A549 (cell line): ENCODE results near the gene EBF4. TPM values are rescaled to one million over a fixed set of nuclear protein-coding genes. Genes with fewer than 3 reads are reported as not detected.

ENCODE experiments used
- ATAC-seq, 2 experiments: fragments of 200-7000 bp in 1 of 2; fragments of >200 bp in 1 of 2; cut with Nextera tagmentation in 1 of 2; cut with Tn5 transposase in 1 of 2; 3 replicates each; pipeline versions ENCODE4 v1.8.0 to v1.9.1; 2018 to 2020; ENCODE audit warnings: mild to moderate bottlenecking in 1 of 2, moderate library complexity in 1 of 2
- CTCF ChIA-PET: fragments of 300-600 bp; sonication (Branson Sonifier 250); formaldehyde crosslinking; extraction: SDS; loops from one replicate; lab custom pipeline; 2021; ENCODE audit warnings: antibody characterized with exemption, inconsistent platforms; lab: Yijun Ruan, JAX
- POLR2A ChIA-PET: fragments of 350-600 bp; formaldehyde crosslinking; extraction: SDS; loops from one replicate; lab custom pipeline; 2021; ENCODE audit warnings: antibody characterized with exemption, inconsistent platforms; lab: Yijun Ruan, JAX
- DNase-seq, 2 experiments: peaks; one replicate each; pipeline versions ENCODE4 v3.0.0 to v3.0.0-alpha.2; 2011 to 2016; ENCODE audit warnings: low read depth in 1 of 2, low spot score in 1 of 2
- FAIRE-seq: peaks from 2 replicates; lab custom pipeline; 2011; peaks lifted over from hg19 to GRCh38; lab: Jason Lieb, UNC
- H3K27ac ChIP-seq, 2 experiments: fragments of >200 bp; sonication (Bioruptor Twin); formaldehyde crosslinking; 3 replicates each; pipeline ENCODE4 v1.5.1; 2016 to 2017
- H3K4me1 ChIP-seq: fragments of >200 bp; sonication (Bioruptor Twin); formaldehyde crosslinking; 3 replicates; pipeline ENCODE4 v1.6.1; 2016
- H3K4me2 ChIP-seq: fragments of >200 bp; sonication (Bioruptor Twin); formaldehyde crosslinking; 3 replicates; pipeline ENCODE4 v1.6.1; 2016
- H3K4me3 ChIP-seq: fragments of >200 bp; sonication (Bioruptor Twin); formaldehyde crosslinking; 3 replicates; pipeline ENCODE4 v1.5.1; 2016
- H3K9me3 ChIP-seq: fragments of >200 bp; sonication (Bioruptor Twin); formaldehyde crosslinking; 3 replicates; pipeline ENCODE4 v1.6.1; 2016
- BCL3 ChIP-seq: fragments of >200 bp; sonication (Bioruptor Twin); formaldehyde crosslinking; IDR thresholded peaks from 3 replicates; pipeline ENCODE4 v1.6.1; 2016
- BHLHE40 ChIP-seq: IDR thresholded peaks from 2 replicates; pipeline ENCODE4 v1.6.1; 2012; ENCODE audit warnings: low read depth, low read length, inconsistent platforms
- CEBPB ChIP-seq, 2 experiments: fragments of >200 bp in 1 of 2; sonication (Bioruptor Twin) in 1 of 2; formaldehyde crosslinking in 1 of 2; IDR thresholded peaks; 2 replicates each; pipeline ENCODE4 v1.6.1; 2012 to 2016
- CHD4 ChIP-seq: fragments of 200-600 bp; sonication (generic); IDR thresholded peaks from 2 replicates; pipeline ENCODE4 v1.6.1; 2016; ENCODE audit warnings: antibody characterized with exemption, mild to moderate bottlenecking, borderline replicate concordance
- CTCF ChIP-seq: fragments of >200 bp; sonication (Bioruptor Twin); formaldehyde crosslinking; IDR thresholded peaks from 3 replicates; pipeline ENCODE4 v1.5.1; 2016
- EHMT2 ChIP-seq: fragments of 200-600 bp; sonication (generic); IDR thresholded peaks from 2 replicates; pipeline ENCODE4 v1.6.1; 2016; ENCODE audit warnings: antibody characterized with exemption, low read depth, mild to moderate bottlenecking, moderate library complexity
- HOXA7 ChIP-seq: fragments of 250-450 bp; sonication (Bioruptor Pico); IDR thresholded peaks from 2 replicates; pipeline ENCODE4 v1.5.0; 2020; ENCODE audit warnings: mild to moderate bottlenecking, moderate library complexity
- JUN ChIP-seq, 2 experiments: fragments of >200 bp; sonication (Bioruptor Twin); formaldehyde crosslinking; IDR thresholded peaks; 2 replicates in 1 of 2; 3 replicates in 1 of 2; pipeline ENCODE4 v1.6.1; 2016 to 2017
- KDM1A ChIP-seq: fragments of 200-600 bp; sonication (generic); IDR thresholded peaks from 2 replicates; pipeline ENCODE4 v1.6.1; 2016; ENCODE audit warnings: low read depth, mild to moderate bottlenecking
- MAX ChIP-seq: IDR thresholded peaks from 2 replicates; pipeline ENCODE4 v1.6.1; 2012
- PBX3 ChIP-seq: IDR thresholded peaks from 2 replicates; pipeline ENCODE4 v1.6.1; 2012
- REST ChIP-seq: fragments of 200-600 bp; sonication (generic); IDR thresholded peaks from 2 replicates; pipeline ENCODE4 v1.6.1; 2016; ENCODE audit warnings: antibody characterized with exemption, mild to moderate bottlenecking, moderate library complexity
- RNF2 ChIP-seq: fragments of 200-600 bp; sonication (generic); IDR thresholded peaks from 2 replicates; pipeline ENCODE4 v1.6.1; 2016; ENCODE audit warnings: low read depth, mild to moderate bottlenecking, antibody characterized with exemption, moderate library complexity, borderline replicate concordance
- ZC3H11A ChIP-seq: fragments of 450-650 bp; IDR thresholded peaks from 2 replicates; pipeline ENCODE4 v1.6.1; 2014; ENCODE audit warnings: antibody characterized with exemption, mild to moderate bottlenecking
- WGBS: methylation state at CpG from one replicate; pipeline ENCODE4 v1.1.6; 2017; ENCODE audit errors: missing lambda C conversion rate; 5-methylcytosine and 5-hydroxymethylcytosine counted together
- polyA plus RNA-seq, 4 experiments: library from polyadenylated mRNA; depleted of rRNA in 3 of 4; stranded (reverse); fragments of >200 nt; fragmentation: RNase III in 1 of 4; extraction: RNeasy Plus Mini Kit Qiagen cat#74134 plus additional on column Dnase treatment in 1 of 4; gene quantifications; 2 replicates in 3 of 4; 3 replicates in 1 of 4; pipeline ENCODE4 v1.2.3, GENCODE V29; 2011 to 2017

The EBF4 gene
- polyA plus RNA-seq, 2 of the 4 experiments (the other 2 are of a cell fraction): 2.2 to 3.2 TPM

GRCh38 chr20:2750491-2751251, 58.1 kb downstream of the EBF4 start:
- TF ChIP-seq CHD4 (no peak), MAX (peak; percentile 73), PBX3 (no peak), CEBPB (IDR thresholded peaks at IDR 0.05) (peak; percentile 24 to 66; a peak in 3 of 4 replicates)
- DNase-seq (peak; percentile 71 to 78), ATAC-seq (peak; percentile 70 to 78), FAIRE-seq (no peak)
- whole genome bisulfite sequencing: 10% methylated on average over 20 of the region's 34 CpGs
- Histone ChIP-seq H3K4me3 (peak overlapping the region; percentile 68), H3K27ac (peak overlapping the region; percentile 31 to 63), H3K4me2 (peak overlapping the region; percentile 96), H3K4me1 (peaks cover 44% of the 10 kb centered on the region), H3K9me3 (no peaks in the 10 kb centered on the region)
- ChIA-PET CTCF (interaction anchor here (1.0 to 5.6 kb wide), 6 partner anchors 9 to 246 kb away, joined by 3 to 170 read pairs (median 6); no protein-coding TSS in a partner anchor), POLR2A (no interaction called here)

GRCh38 chr20:2751347-2751877, 58.8 kb downstream of the EBF4 start:
- ChIA-PET POLR2A (no interaction called here), CTCF (interaction anchor here (0.8 to 7.2 kb wide), 23 partner anchors 8 to 276 kb away, joined by 3 to 170 read pairs (median 6); no protein-coding TSS in a partner anchor)
- DNase-seq (peak in 1 of 2 experiments; percentile 48), ATAC-seq (peak; percentile 3 to 16; a peak in 4 of 6 replicates), FAIRE-seq (no peak)
- WGBS: 0% methylated on average over 8 of the region's 26 CpGs
- no peaks in the 10 kb centered on the region for H3K9me3 ChIP-seq
- peak overlapping the region; percentile 68 for H3K4me3 ChIP-seq
- peak overlapping the region; percentile 96 for H3K4me2 ChIP-seq
- peaks cover 47% of the 10 kb centered on the region for H3K4me1 ChIP-seq
- peak; percentile 54; the same call in 1 of the 2 replicates for TF ChIP-seq RNF2
- TF ChIP-seq EHMT2: no peak
- H3K27ac ChIP-seq: peak overlapping the region; percentile 73 to 83

GRCh38 chr20:2751878-2752566, 59.4 kb downstream of the EBF4 start:
- H3K4me3 ChIP-seq: peak overlapping the region; percentile 68
- TF ChIP-seq JUN (IDR thresholded peaks at IDR 0.05) (peak in 1 of 2 experiments; percentile 61; a peak in 3 of 5 replicates), BCL3 (no peak)
- no peaks in the 10 kb centered on the region for H3K9me3 ChIP-seq
- CTCF ChIA-PET: interaction anchor here (0.6 to 7.2 kb wide), 45 partner anchors 8 to 275 kb away, joined by 3 to 170 read pairs (median 5); partner anchors contain the start of gene EBF4
- ATAC-seq (peak; percentile 34 to 40), DNase-seq (peak in 1 of 2 experiments; percentile 42), FAIRE-seq (no peak)
- POLR2A ChIA-PET: interaction anchor here (0.6 to 1.1 kb wide), 2 partner anchors 88 to 246 kb away, joined by 3 read pairs; partner anchors contain the start of genes PCED1A and VPS16
- WGBS: no CpG with 5 or more reads among the region's 93 CpGs
- H3K4me2 ChIP-seq: peak overlapping the region; percentile 96
- peak overlapping the region; percentile 73 to 83 for H3K27ac ChIP-seq
- peaks cover 44% of the 10 kb centered on the region for H3K4me1 ChIP-seq

GRCh38 chr20:2752567-2753460, 60.2 kb downstream of the EBF4 start:
- peak; percentile 75 to 81 for DNase-seq
- H3K4me1 ChIP-seq: peaks cover 40% of the 10 kb centered on the region
- H3K4me2 ChIP-seq: peak overlapping the region; percentile 96
- H3K9me3 ChIP-seq: no peaks in the 10 kb centered on the region
- peak overlapping the region; percentile 68 for H3K4me3 ChIP-seq
- ATAC-seq: peak in 1 of 2 experiments; percentile 61; a peak in 3 of 6 replicates
- 11% methylated on average over 32 of the region's 47 CpGs for WGBS
- no peak for FAIRE-seq
- H3K27ac ChIP-seq: peak overlapping the region; percentile 73 to 83; a peak in 5 of 6 replicates
- ChIA-PET CTCF (interaction anchor here (0.6 to 7.2 kb wide), 61 partner anchors 9 to 848 kb away, joined by 3 to 170 read pairs (median 4); partner anchors contain the start of genes EBF4, IDH3B and PTPRA), POLR2A (interaction anchor here (0.6 to 1.1 kb wide), 2 partner anchors 88 to 245 kb away, joined by 3 read pairs; partner anchors contain the start of genes PCED1A and VPS16)
- TF ChIP-seq HOXA7 (CRISPR knock-in tag) (no peak), KDM1A (no peak), CTCF (peak; percentile 84), BHLHE40 (no peak), ZC3H11A (no peak), REST (no peak)
